Activated CD8-positive, alpha-beta memory T cell treated with anti-CD3 and anti-CD28 coated beads, Interleukin-2, amount 50 U/mL, for 1 hour (primary cell): ENCODE data around the gene KNSTRN.

ENCODE experiments used
- DNase-seq: peaks from one replicate; pipeline ENCODE4 v3.0.0-alpha.2; 2020; ENCODE audit errors: extremely low read depth

KNSTRN gene

GRCh38 chr15:40382580-40383456 lies at the start of gene KNSTRN:
Gene KNSTRN, plus strand, starts transcription at chr15:40382721. Its CDS starts 115 bp downstream, at chr15:40382836.
- DNase-seq = peak; percentile 82

GRCh38 chr15:40333922-40334492 lies 48.5 kb upstream of the KNSTRN start:
- no peak for DNase-seq

- DNase-seq = no peak
Measured at GRCh38 chr15:40334541-40334940, 48.0 kb upstream of the KNSTRN start.

- DNase-seq = no peak
Measured at GRCh38 chr15:40334941-40335795, 47.4 kb upstream of the KNSTRN start.

- no peak for DNase-seq
Measured at GRCh38 chr15:40335938-40336743, 46.4 kb upstream of the KNSTRN start.

- DNase-seq = no peak
Measured at GRCh38 chr15:40336744-40337122, 45.8 kb upstream of the KNSTRN start.

GRCh38 chr15:40337597-40337996 lies 44.9 kb upstream of the KNSTRN start:
- DNase-seq = no peak

GRCh38 chr15:40338041-40338657 lies 44.4 kb upstream of the KNSTRN start:
- DNase-seq = peak; percentile 40

- no peak for DNase-seq
Measured at GRCh38 chr15:40338921-40339620, 43.5 kb upstream of the KNSTRN start.

GRCh38 chr15:40339621-40339945 lies 42.9 kb upstream of the KNSTRN start:
- DNase-seq = no peak

GRCh38 chr15:40340038-40340739 lies 42.3 kb upstream of the KNSTRN start:
- DNase-seq = no peak

GRCh38 chr15:40340740-40341400 lies 41.7 kb upstream of the KNSTRN start, which contains the start of gene CCDC9B:
Gene CCDC9B, minus strand, starts transcription at chr15:40340939. Its CDS starts 120 bp downstream, at chr15:40340819.
- no peak for DNase-seq

GRCh38 chr15:40342416-40343320 lies 39.9 kb upstream of the KNSTRN start:
- no peak for DNase-seq

GRCh38 chr15:40343512-40343911 lies 39.0 kb upstream of the KNSTRN start:
- no peak for DNase-seq

GRCh38 chr15:40344217-40344616 lies 38.3 kb upstream of the KNSTRN start:
- no peak for DNase-seq

- DNase-seq = peak; percentile 34
Measured at GRCh38 chr15:40344631-40345120, 37.8 kb upstream of the KNSTRN start.

GRCh38 chr15:40345225-40345866 lies 37.2 kb upstream of the KNSTRN start:
- DNase-seq = no peak
